Prostate gland (tissue), 2 donors: ENCODE results near the gene FAAH.

ENCODE experiments used
- CTCF ChIP-seq, 4 experiments: fragments of 200-600 bp in 2 of 4; fragments of 450-650 bp in 2 of 4; sonication (generic) in 2 of 4; IDR thresholded peaks; 1 replicate in 3 of 4; 2 replicates in 1 of 4; pipeline ENCODE4 v1.5.1; 2016 to 2019; ENCODE audit warnings: antibody characterized with exemption in 4 of 4, mild to moderate bottlenecking in 2 of 4, moderate library complexity in 2 of 4
- POLR2A ChIP-seq: fragments of 450-650 bp; IDR thresholded peaks from one replicate; pipeline ENCODE4 v1.6.1; 2016; ENCODE audit warnings: antibody characterized with exemption, mild to moderate bottlenecking
- POLR2AphosphoS5 ChIP-seq: sonication (generic); formaldehyde crosslinking; IDR thresholded peaks from one replicate; pipeline ENCODE4 v1.6.1; 2017; ENCODE audit warnings: antibody characterized with exemption

GRCh38 chr1:46440478-46440877 is 46.4 kb downstream of the FAAH start:
- TF ChIP-seq CTCF (IDR thresholded peaks at IDR 0.05) (no peak), POLR2A (no peak), POLR2AphosphoS5 (no peak)
